Measurements from ENCODE around the gene FGF22.
"Not testable (repeated sequence)": the region's sequence is repeated elsewhere in the genome, so short reads cannot be mapped to it uniquely, and the experiment has no call there.

FGF22 gene

GRCh38 chr19:639253-640160 lies at the start of gene FGF22:
Gene FGF22, plus strand, starts transcription at chr19:639879. Its CDS starts 47 bp downstream, at chr19:639926.
- peak; percentile 97 for DNase-seq

DNA sequence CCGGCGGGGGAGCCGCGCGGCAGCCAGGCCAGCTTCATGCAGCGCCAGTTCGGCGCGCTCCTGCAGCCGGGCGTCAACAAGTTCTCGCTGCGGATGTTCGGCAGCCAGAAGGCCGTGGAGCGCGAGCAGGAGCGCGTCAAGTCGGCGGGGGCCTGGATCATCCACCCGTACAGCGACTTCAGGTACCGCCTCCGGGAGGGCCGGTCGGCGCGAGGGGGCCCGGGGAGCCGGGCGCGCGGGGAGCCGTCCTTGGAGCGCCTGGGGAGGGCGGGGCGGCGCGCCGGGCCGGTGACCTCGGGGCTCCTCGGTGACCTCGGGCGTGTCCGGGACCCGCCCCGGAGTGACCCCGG lies 49.3 kb upstream of the FGF22 start:
- DNase-seq, result no peak

- no peak for DNase-seq
Measured at GRCh38 chr19:590750-591098, 49.0 kb upstream of the FGF22 start.

- DNase-seq, result no peak
Measured at GRCh38 chr19:591099-591958, 48.4 kb upstream of the FGF22 start.

- DNase-seq, result no peak
Measured at GRCh38 chr19:592101-592500, 47.6 kb upstream of the FGF22 start.

DNA sequence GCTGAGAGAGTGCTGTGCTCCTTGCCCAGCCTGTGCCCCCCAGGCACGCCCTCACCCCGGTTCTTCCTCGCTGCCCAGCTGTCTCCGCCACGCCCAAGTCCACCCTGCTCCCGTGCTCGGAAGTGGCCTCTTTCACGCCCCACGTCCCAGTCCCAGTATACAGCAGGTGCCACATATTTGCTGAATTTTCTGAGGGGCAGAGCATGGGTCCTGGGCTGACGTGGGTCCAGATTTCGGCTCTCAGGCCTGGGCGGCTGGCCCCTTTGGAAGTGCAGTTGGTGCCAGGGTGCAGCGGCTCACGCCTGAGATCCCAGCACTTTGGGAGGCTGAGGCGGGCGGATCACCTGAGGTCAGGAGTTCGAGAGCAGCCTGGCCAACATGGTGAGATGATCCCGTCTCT lies 46.6 kb upstream of the FGF22 start:
- no peak for DNase-seq

DNA sequence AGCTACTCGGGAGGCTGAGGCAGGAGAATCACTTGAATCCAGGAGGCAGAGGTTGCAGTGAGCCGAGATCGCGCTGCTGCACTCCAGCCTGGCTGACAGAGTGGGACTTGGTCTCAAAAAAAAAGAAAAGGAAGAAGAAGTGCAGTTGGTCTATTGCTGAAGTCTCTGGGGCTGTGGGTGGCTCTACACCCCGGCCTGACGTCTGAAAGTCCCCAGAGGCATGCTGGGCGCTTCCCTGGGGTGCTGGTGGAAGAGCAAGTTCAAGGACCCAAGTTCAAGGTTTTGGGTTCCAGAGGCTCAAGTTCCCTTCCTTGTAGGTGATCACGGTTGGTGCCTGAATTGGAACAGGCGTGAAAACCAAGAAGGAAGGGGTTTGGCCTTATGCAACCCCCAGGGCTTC lies 46.2 kb upstream of the FGF22 start:
- no peak for DNase-seq

DNA sequence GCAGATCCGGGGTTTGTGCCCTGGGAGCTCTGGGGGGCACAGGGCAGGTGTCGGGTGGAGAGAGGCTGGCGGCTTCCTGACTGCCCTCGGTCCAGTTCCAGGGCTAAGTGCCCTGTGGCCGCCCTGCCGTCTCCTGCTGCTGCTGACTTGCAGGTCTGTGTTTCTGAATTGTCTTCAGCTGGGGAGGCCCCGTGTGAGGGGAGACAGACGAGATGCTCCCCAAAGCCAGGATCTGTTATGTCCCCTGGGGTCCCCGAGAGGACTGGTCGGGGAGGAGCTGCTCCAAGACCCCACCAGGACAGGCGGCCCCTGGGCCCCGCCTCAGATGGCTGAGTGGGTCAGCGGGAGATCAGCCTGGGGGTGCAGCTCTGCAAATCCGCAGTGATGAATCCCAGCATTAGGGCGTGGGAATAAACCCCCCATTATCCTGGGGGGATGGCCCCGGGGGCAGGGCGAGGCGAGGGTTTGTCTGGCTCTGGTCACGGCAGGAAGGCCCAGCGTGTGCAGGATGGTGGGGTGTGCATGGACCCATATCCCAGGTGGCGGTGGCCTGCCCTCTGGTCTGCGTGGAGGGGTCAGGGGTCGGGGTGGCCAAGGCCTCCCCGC lies 45.3 kb upstream of the FGF22 start:
- DNase-seq, result no peak

GRCh38 chr19:595326-596262 lies 44.1 kb upstream of the FGF22 start:
- DNase-seq, result no peak

DNA sequence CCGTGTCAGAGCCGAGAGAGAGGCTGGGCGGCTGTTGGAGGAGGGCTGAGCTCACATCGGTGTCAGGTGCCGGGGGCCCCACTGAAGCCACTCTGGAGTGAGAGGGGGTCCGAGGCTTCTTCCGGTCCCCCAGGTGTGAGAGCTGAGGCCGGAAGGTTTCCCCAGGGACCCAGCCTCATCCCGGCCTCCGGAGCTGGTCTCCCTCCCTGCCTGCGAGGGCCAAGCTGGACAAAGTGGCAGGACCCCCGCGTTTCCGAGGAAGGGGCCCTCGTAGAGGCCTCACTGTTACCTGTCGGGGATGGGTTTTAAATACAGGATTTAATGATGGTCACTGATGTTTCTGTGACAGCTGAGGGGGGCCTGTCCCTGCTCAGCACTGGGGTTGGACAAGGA lies 43.4 kb upstream of the FGF22 start:
- no peak for DNase-seq

- DNase-seq, result peak; percentile 54
Measured at GRCh38 chr19:597406-598315, 42.0 kb upstream of the FGF22 start.

DNA sequence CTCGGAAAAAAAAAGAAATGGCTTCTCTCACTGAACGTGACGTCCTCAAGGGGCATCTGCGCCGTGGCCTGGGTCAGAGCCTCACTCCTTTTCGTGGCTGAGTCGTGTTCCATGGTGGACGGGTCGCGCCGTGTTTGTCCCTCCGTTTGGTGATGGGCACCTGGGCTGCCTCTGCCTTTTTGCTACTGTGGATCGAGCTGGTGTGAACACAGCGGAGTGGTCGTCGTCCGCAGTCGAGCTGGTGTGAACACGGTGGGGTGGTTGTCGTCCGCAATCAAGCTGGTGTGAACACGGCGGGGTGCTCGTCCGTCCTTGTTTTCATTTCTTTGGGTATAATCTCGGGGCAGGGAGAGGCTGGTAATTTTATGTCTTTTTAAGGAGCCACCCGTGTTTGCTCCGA lies 38.4 kb upstream of the FGF22 start:
- DNase-seq, result no peak

- DNase-seq, result no peak
Measured at GRCh38 chr19:601790-602189, 37.9 kb upstream of the FGF22 start.

GRCh38 chr19:602391-603301 lies 37.0 kb upstream of the FGF22 start:
- no peak for DNase-seq

DNA sequence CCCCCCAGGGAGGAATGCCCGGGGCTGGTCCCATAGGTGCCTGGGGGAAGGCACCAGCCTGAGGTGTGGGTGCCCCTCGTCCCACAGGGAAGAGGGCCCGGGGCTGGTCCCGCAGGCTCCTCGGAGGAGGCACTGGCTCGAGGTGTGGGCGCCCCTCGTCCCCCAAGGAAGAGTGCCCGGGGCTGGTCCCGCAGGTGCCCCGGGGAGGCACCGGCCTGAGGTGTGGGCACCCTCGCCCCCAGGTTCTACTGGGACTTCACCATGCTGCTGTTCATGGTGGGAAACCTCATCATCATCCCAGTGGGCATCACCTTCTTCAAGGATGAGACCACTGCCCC lies 36.4 kb upstream of the FGF22 start:
- not testable (repeated sequence) for DNase-seq

DNA sequence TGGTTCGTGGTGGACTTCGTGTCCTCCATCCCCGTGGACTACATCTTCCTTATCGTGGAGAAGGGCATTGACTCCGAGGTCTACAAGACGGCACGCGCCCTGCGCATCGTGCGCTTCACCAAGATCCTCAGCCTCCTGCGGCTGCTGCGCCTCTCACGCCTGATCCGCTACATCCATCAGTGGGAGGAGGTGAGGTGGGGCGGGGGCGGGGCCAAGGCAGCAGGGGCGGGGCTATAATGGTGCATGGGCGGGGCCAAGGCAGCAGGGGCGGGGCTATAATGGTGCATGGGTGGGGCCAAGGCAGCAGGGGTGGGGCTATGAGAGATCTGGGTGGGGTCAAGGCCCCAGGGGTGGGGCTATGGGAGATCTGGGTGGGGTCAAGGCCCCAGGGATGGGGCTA lies 35.9 kb upstream of the FGF22 start:
- peak; percentile 58 for DNase-seq

DNA sequence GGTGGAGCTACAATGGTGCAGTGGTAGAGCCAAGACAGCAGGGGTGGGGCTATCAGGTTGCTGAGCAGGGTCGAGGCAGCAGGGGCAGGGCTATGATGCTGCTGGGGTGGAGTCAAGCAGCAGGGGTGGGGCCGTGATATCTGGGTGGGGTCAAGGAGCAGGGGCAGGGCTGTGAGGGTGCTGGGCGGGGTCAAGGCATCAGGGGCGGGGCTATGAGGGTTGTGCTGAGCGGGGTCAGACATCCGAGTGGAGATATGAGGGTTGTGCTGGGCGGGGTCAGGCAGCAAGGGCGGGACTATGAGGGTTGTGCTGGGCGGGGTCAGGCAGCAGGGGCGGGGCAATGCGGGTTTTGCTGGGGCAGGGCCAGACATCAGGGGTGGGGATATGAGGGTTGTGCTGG lies 35.3 kb upstream of the FGF22 start:
- peak; percentile 81 for DNase-seq

- DNase-seq, result peak; percentile 64
Measured at GRCh38 chr19:605061-605971, 34.4 kb upstream of the FGF22 start.

All from stimulated activated CD8-positive, alpha-beta memory T cell treated with anti-CD3 and anti-CD28 coated beads, Interleukin-4, amount 100 ng/mL, for 48 hours (primary cell).